CD4-positive, alpha-beta T cell treated with Interleukin-17A for 4 hours (primary cell): ENCODE measurements around the gene SLMAP.
"Not testable (repeated sequence)": the region's sequence is repeated elsewhere in the genome, so short reads cannot be mapped to it uniquely, and the experiment has no call there.

Source experiments
- DNase-seq: peaks from one replicate; pipeline ENCODE4 v3.0.0-alpha.2; 2020; ENCODE audit warnings: mixed read lengths

SLMAP gene

DNA sequence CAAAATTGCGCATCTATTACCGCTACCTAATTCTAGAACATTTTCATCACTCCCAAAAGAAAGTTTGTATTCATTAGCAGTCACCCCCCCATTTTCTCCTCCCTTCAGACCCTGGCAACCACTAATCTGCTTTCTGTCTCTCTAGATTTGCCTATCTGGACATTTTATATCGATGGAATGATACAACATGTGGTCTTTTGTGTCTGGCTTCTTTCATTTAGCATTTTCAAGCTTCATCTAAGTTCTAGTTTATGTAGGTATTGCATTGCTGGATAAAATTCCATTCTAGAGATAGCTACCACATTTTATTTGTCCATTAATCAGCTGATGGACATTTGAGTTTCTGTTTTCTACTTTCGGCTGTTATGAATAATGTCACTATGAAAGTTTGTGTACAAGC is 38.4 kb downstream of the SLMAP start:
- DNase-seq: no peak

DNA sequence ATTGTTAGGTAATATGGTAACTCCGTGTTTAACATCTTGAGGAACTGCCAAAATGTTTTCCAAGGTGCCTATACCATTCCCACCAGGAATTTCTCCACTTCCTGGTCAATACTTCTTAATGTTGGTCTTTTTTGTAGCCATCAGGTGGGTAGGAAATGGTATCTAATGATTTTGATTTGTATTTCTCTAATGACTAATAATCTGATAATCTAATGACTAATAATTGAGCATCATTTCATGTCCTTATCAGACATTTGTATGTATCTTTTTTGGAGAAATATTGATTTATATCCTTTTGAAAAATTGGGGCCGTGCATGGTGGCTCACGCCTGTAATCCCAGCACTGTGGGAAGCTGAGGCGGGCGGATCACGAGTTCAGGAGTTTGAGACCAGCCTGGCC is 38.8 kb downstream of the SLMAP start:
- no peak for DNase-seq

- no peak for DNase-seq
Measured at GRCh38 chr3:57796261-57796660, 40.2 kb downstream of the SLMAP start.

DNA sequence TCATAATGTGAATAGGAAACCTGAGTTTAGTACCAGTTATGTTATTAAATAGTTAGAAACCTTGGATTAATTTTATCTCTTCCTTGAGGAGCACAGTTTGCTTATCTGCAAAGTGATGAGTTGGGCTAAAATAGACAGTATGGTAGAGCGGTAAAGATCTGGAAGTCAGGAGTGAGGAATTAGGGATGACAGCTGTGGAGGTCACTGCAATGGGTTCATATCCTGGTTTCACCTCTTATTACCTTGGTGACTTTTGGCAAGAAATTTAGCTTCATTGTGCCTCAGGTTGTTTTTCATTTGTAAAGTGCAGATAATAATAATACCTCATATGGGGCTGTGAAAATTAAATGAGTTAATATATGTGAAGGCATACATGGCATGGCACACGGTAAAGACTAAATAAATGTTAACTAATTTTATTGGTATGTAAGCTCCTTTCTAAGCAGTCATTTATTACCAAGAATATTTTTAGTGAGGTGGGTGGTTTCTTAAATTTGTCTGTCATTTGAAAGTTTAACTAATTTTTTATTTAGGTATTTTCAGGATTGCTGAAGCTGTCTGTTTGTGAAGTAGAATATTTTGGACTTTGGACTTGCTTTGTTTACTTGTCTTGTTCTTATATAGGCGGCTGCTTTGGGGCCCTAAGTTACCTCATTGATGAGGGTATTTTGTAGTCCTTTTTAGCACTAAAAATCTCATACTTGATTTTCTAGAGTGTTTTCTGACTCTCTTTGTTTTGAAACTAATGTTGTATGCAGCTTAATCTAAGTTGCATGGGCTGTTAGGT is 41.8 kb downstream of the SLMAP start:
- no peak for DNase-seq

- DNase-seq: no peak
Measured at GRCh38 chr3:57803647-57804081, 47.6 kb downstream of the SLMAP start.

DNA sequence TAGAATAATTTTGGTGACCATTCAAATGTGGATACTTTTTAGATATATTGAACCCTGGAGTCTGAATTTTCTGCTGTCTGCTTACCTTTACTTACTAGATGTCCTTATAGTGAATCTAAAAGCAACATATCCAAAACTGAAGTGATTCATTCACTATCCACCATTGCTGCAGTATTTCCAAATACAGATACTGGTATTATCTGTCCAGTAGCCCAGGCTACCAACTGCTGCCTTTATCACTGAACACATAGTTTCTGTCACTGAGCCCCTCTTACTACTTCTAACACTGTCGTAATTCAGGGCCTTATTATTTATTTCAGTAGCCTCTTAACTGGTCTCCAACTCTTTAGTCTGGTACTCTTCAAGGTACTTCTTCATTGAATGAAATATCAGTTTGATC is 49.2 kb downstream of the SLMAP start:
- DNase-seq: no peak

DNA sequence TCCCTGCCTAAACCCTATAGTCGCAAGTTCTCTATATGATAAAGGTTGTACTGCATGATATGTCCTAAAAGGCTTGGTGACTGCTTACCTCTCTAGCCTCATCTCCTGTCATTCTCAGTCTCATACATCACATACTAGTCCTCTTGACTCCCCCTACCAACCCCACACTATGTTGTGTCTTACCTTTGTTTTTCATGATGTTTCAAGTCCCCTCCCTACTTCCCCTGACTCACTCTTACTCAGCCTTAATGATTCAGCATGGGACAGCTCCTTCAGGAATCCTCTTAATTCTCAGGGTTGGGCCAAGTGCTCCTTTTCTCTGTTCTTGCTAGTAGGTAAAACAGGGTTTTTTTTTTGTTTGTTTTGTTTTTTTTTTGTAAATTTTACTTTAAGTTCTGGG is 49.6 kb downstream of the SLMAP start:
- peak; percentile 40 for DNase-seq

DNA sequence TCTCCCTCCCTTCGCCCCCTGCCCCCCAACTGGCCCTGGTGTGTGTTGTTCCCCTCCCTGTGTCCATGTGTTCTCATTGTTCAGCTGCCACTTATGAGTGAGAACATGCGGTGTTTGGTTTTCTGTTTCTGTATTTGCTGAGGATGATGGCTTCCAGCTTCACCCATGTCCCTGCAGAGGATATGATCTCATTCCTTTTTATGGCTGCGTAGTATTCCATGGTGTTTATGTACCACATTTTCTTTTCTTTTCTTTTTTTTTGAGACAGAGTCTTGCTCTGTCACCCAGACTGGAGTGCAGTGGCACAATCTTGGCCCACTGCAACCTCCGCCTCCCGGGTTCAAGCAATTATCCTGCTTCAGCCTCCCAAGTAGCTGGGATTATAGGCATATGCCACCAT is 50.1 kb downstream of the SLMAP start:
- not testable (repeated sequence) for DNase-seq

DNA sequence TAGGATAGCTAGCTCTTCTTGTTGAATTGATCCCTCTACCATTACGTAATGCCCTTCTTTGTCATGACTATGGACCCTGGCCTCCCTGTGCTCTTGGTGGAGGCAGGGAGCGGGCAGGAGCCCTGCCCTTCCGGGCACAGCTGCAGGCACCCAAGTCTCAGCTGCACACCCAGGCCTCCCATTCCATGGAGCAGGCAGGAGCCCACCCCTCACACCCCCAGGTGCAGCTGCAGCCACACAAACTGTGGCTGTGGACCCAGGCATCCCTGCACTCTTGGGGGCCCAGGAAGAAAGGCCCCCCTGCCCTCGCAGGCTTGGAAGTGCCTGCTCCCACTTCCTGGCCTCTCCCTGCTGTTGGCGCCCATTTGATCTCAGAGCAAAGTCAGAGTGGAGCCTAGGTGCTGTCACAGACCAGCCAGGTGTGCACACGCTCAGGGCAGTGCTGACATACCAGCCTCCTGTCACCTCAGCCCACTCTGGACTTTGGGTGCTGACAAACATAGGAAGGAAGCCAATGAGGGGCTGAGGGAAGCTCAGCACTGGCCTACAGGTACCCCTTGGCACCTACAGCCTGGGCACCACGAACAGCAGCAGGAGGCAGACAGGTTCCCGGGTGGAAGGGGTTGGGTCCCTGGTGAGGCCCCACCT is 53.0 kb downstream of the SLMAP start:
- no peak for DNase-seq

- DNase-seq: no peak
Measured at GRCh38 chr3:57809609-57809968, 53.5 kb downstream of the SLMAP start.

GRCh38 chr3:57810048-57810447 is 53.9 kb downstream of the SLMAP start:
- no peak for DNase-seq

- no peak for DNase-seq
Measured at GRCh38 chr3:57810471-57811137, 54.5 kb downstream of the SLMAP start.

- peak; percentile 67 for DNase-seq
Measured at GRCh38 chr3:57815036-57815435, 58.9 kb downstream of the SLMAP start.

- no peak for DNase-seq
Measured at GRCh38 chr3:57816471-57817095, 60.5 kb downstream of the SLMAP start.

GRCh38 chr3:57818772-57819171 is 62.7 kb downstream of the SLMAP start:
- no peak for DNase-seq

DNA sequence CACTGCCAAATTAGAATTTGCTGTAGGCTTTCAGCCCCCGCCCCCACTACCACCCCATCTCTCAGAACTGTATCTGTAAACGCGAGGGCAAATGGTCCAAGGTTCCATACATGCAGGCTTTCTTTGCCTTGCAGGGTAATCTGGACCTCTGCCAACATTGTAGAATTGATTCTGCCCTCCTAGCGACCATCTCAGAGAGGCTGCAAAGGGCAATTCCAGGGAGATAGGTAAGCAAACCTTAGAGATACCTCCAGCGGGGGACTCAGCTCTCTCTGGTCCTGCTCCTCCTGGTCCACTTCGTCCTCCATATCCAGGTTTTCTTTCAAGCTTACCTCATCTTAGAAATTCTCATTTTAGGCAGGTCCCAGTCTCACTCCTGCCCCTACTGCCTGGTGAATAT is 64.4 kb downstream of the SLMAP start:
- no peak for DNase-seq

- no peak for DNase-seq
Measured at GRCh38 chr3:57821765-57822164, 65.7 kb downstream of the SLMAP start.

DNA sequence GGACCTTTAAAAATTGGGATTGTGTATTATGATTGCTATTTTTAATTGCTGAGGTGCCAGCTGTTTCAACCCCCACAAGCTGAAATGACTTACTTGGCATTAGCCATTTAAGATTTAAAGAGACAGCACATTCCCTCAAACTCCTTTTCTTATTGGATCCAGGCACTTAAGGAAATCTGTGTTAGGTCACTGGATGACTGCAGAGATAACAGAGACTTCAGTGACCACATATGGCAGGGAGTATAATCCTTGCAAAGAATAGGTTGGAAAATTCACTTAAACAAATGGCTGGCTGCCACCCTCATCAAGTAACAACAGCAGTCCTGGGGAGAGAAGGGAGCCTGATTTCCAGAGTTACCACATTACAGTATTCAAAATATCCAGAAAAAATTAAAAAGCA is 66.6 kb downstream of the SLMAP start:
- DNase-seq: no peak

DNA sequence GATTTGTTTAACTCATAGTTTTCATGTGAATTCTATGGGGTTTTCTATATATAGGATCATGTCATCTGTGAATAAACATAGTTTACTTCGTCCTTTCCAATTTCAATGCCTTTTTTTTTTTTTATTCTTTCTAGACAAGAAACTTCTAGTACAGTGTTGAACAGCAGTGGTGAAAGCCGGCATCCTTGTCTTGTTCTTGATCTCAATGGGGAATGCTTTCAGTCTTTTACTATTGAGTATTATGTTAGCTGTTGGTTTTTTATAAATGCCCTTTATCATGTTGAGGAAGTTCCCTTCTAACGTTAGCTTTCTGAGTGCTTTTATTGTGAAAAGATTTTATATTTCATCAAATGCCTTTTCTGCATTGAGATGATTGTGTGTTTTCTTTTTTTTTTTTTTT is 69.0 kb downstream of the SLMAP start:
- DNase-seq: no peak

- DNase-seq: no peak
Measured at GRCh38 chr3:57826245-57826951, 70.3 kb downstream of the SLMAP start.

- no peak for DNase-seq
Measured at GRCh38 chr3:57826952-57827723, 71.0 kb downstream of the SLMAP start.

DNA sequence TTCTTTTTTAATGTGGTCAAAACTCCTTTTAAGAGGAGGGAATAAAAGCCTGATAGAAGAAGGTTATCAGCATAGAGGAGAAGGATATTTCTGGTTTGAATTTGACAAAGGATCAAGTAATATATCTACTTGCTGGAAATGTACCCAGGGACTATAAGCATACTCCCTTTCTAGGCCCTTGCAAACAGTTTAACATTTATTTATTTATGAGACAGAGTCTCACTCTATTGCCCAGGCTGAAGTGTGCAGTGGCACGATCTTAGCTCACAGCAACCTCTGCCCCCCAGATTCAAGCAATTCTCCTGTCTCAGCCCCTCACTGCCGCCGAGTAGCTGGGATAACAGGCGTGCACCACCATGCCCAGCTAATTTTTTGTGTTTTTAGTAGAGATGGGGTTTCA is 71.6 kb downstream of the SLMAP start:
- DNase-seq: no peak
